ENCODE measurements around the gene MAD1L1. TPM values are rescaled to one million over a fixed set of nuclear protein-coding genes. Genes with fewer than 3 reads are reported as not detected.

Gene MAD1L1
- total RNA-seq, 2 donors from 2014 or later: 39.5 to 79.4 TPM

- peaks cover 9 to 30% of the 10 kb centered on the region in 2 donors for H3K4me1 Mint-ChIP-seq (ENCODE audit: low read depth in 2 of 2)
- H3K4me3 Mint-ChIP-seq: no peak overlapping the region
- H3K36me3 Mint-ChIP-seq: no peaks in the 10 kb centered on the region
- no peak overlapping the region for H3K27ac Mint-ChIP-seq
- ATAC-seq (no peak), DNase-seq (ENCODE audit: low spot score) (no peak)
- no peaks in the 10 kb centered on the region for H3K9me3 Mint-ChIP-seq
- H3K27me3 Mint-ChIP-seq: peaks cover 0 to 2% of the 10 kb centered on the region in 2 donors
Measured at GRCh38 chr7:1949681-1950055, 283.1 kb downstream of the MAD1L1 start.

- Mint-ChIP-seq H3K27ac (no peak overlapping the region), H3K27me3 (peaks cover 0 to 5% of the 10 kb centered on the region in 2 donors), H3K4me1 (ENCODE audit: low read depth in 2 of 2) (peaks cover 12 to 33% of the 10 kb centered on the region in 2 donors), H3K4me3 (no peak overlapping the region), H3K9me3 (no peaks in the 10 kb centered on the region), H3K36me3 (no peaks in the 10 kb centered on the region)
- ATAC-seq (no peak), DNase-seq (ENCODE audit: low spot score) (peak; percentile 28)
Measured at GRCh38 chr7:1948887-1949680, 283.7 kb downstream of the MAD1L1 start.

- H3K4me3 Mint-ChIP-seq: no peak overlapping the region
- no peaks in the 10 kb centered on the region for H3K9me3 Mint-ChIP-seq
- no peaks in the 10 kb centered on the region for H3K36me3 Mint-ChIP-seq
- peaks cover 19 to 40% of the 10 kb centered on the region in 2 donors for H3K4me1 Mint-ChIP-seq (ENCODE audit: low read depth in 2 of 2)
- peak; percentile 50 for DNase-seq (ENCODE audit: low spot score)
- H3K27me3 Mint-ChIP-seq: peaks cover 0 to 9% of the 10 kb centered on the region in 2 donors
- no peak for ATAC-seq
- H3K27ac Mint-ChIP-seq: no peak overlapping the region
Measured at GRCh38 chr7:1948301-1948796, 284.4 kb downstream of the MAD1L1 start.

GRCh38 chr7:1947586-1948217 lies 285.0 kb downstream of the MAD1L1 start:
- ATAC-seq (no peak), DNase-seq (ENCODE audit: low spot score) (peak; percentile 51)
- H3K27me3 Mint-ChIP-seq: peaks cover 0 to 9% of the 10 kb centered on the region in 2 donors
- no peak overlapping the region for H3K27ac Mint-ChIP-seq
- no peaks in the 10 kb centered on the region for H3K9me3 Mint-ChIP-seq
- H3K4me1 Mint-ChIP-seq (ENCODE audit: low read depth in 2 of 2): peaks cover 26 to 47% of the 10 kb centered on the region in 2 donors
- no peaks in the 10 kb centered on the region for H3K36me3 Mint-ChIP-seq
- H3K4me3 Mint-ChIP-seq: no peak overlapping the region

- Mint-ChIP-seq H3K4me3 (no peak overlapping the region), H3K9me3 (no peaks in the 10 kb centered on the region), H3K27me3 (peaks cover 0 to 8% of the 10 kb centered on the region in 2 donors), H3K27ac (no peak overlapping the region), H3K36me3 (no peaks in the 10 kb centered on the region), H3K4me1 (ENCODE audit: low read depth in 2 of 2) (peaks cover 27 to 46% of the 10 kb centered on the region in 2 donors)
- no peak for DNase-seq (ENCODE audit: low spot score)
- ATAC-seq: no peak
Measured at GRCh38 chr7:1946773-1947450, 285.8 kb downstream of the MAD1L1 start.

- Mint-ChIP-seq H3K27ac (no peak overlapping the region), H3K9me3 (no peaks in the 10 kb centered on the region), H3K36me3 (no peaks in the 10 kb centered on the region), H3K4me3 (no peak overlapping the region), H3K27me3 (peaks cover 0 to 9% of the 10 kb centered on the region in 2 donors), H3K4me1 (ENCODE audit: low read depth in 2 of 2) (peaks cover 20 to 43% of the 10 kb centered on the region in 2 donors)
- ATAC-seq: no peak
- DNase-seq (ENCODE audit: low spot score): peak; percentile 40
Measured at GRCh38 chr7:1946025-1946772, 286.5 kb downstream of the MAD1L1 start.

GRCh38 chr7:1945558-1945957 lies 287.2 kb downstream of the MAD1L1 start:
- ATAC-seq (no peak), DNase-seq (ENCODE audit: low spot score) (peak; percentile 54)
- H3K4me3 Mint-ChIP-seq: no peak overlapping the region
- no peaks in the 10 kb centered on the region for H3K9me3 Mint-ChIP-seq
- H3K36me3 Mint-ChIP-seq: no peaks in the 10 kb centered on the region
- no peak overlapping the region for H3K27ac Mint-ChIP-seq
- H3K27me3 Mint-ChIP-seq: peaks cover 0 to 9% of the 10 kb centered on the region in 2 donors
- peaks cover 26 to 46% of the 10 kb centered on the region in 2 donors for H3K4me1 Mint-ChIP-seq (ENCODE audit: low read depth in 2 of 2)

- ATAC-seq: no peak
- Mint-ChIP-seq H3K27ac (no peak overlapping the region), H3K9me3 (no peaks in the 10 kb centered on the region), H3K4me1 (ENCODE audit: low read depth in 2 of 2) (peaks cover 34 to 49% of the 10 kb centered on the region in 2 donors), H3K27me3 (peaks cover 0 to 9% of the 10 kb centered on the region in 2 donors), H3K4me3 (no peak overlapping the region), H3K36me3 (no peaks in the 10 kb centered on the region)
- DNase-seq (ENCODE audit: low spot score): no peak
Measured at GRCh38 chr7:1944619-1945210, 288.0 kb downstream of the MAD1L1 start.

- H3K9me3 Mint-ChIP-seq: no peaks in the 10 kb centered on the region
- H3K4me1 Mint-ChIP-seq (ENCODE audit: low read depth in 2 of 2): peaks cover 38 to 52% of the 10 kb centered on the region in 2 donors
- ATAC-seq (peak in 1 of 2 donors; percentile 34), DNase-seq (ENCODE audit: low spot score) (peak; percentile 69)
- peak overlapping the region; percentile 36 for H3K4me3 Mint-ChIP-seq
- H3K27ac Mint-ChIP-seq: peak overlapping the region in 1 of 2 donors; percentile 6
- H3K36me3 Mint-ChIP-seq: no peaks in the 10 kb centered on the region
- H3K27me3 Mint-ChIP-seq: peaks cover 0 to 9% of the 10 kb centered on the region in 2 donors
Measured at GRCh38 chr7:1943933-1944618, 288.7 kb downstream of the MAD1L1 start.

GRCh38 chr7:1943326-1943725 lies 289.4 kb downstream of the MAD1L1 start:
- Mint-ChIP-seq H3K4me1 (ENCODE audit: low read depth in 2 of 2) (peaks cover 45 to 60% of the 10 kb centered on the region in 2 donors), H3K36me3 (peaks cover 2% of the 10 kb centered on the region), H3K27ac (no peak overlapping the region), H3K4me3 (peak overlapping the region; percentile 36), H3K27me3 (peaks cover 0 to 9% of the 10 kb centered on the region in 2 donors), H3K9me3 (no peaks in the 10 kb centered on the region)
- DNase-seq (ENCODE audit: low spot score) (peak; percentile 49), ATAC-seq (no peak)

GRCh38 chr7:1942941-1943289 lies 289.8 kb downstream of the MAD1L1 start:
- H3K27ac Mint-ChIP-seq: no peak overlapping the region
- DNase-seq (ENCODE audit: low spot score) (no peak), ATAC-seq (no peak)
- peaks cover 4% of the 10 kb centered on the region for H3K36me3 Mint-ChIP-seq
- peaks cover 0 to 12% of the 10 kb centered on the region in 2 donors for H3K27me3 Mint-ChIP-seq
- peaks cover 49 to 63% of the 10 kb centered on the region in 2 donors for H3K4me1 Mint-ChIP-seq (ENCODE audit: low read depth in 2 of 2)
- H3K4me3 Mint-ChIP-seq: peak overlapping the region; percentile 36
- no peaks in the 10 kb centered on the region for H3K9me3 Mint-ChIP-seq

GRCh38 chr7:1942243-1942940 lies 290.4 kb downstream of the MAD1L1 start:
- peaks cover 4% of the 10 kb centered on the region for H3K36me3 Mint-ChIP-seq
- H3K27ac Mint-ChIP-seq: no peak overlapping the region
- H3K9me3 Mint-ChIP-seq: no peaks in the 10 kb centered on the region
- H3K4me1 Mint-ChIP-seq (ENCODE audit: low read depth in 2 of 2): peaks cover 50 to 63% of the 10 kb centered on the region in 2 donors
- ATAC-seq (no peak), DNase-seq (ENCODE audit: low spot score) (peak; percentile 35)
- H3K27me3 Mint-ChIP-seq: peaks cover 0 to 12% of the 10 kb centered on the region in 2 donors
- peak overlapping the region; percentile 38 for H3K4me3 Mint-ChIP-seq
